NCI-H82 (cell line): ENCODE measurements around the gene SLC7A9.
A peak's percentile ranks its signal among the peaks of the same experiment; 100 is the strongest.
"Not testable (repeated sequence)": the region's sequence is repeated elsewhere in the genome, so short reads cannot be mapped to it uniquely, and the experiment has no call there.

Experiments used
- DNase-seq: peaks from one replicate; lab custom pipeline; 2025; lab: John Stamatoyannopoulos, UW

The SLC7A9 gene

GRCh38 chr19:32881766-32882165 lies 12.2 kb upstream of the SLC7A9 start:
- no peak for DNase-seq

- no peak for DNase-seq
Measured at GRCh38 chr19:32880622-32881021, 11.1 kb upstream of the SLC7A9 start.

- DNase-seq, result no peak
Measured at GRCh38 chr19:32879741-32880140, 10.2 kb upstream of the SLC7A9 start.

- no peak for DNase-seq
Measured at GRCh38 chr19:32878988-32879387, 9.4 kb upstream of the SLC7A9 start.

- no peak for DNase-seq
Measured at GRCh38 chr19:32877977-32878745, 8.6 kb upstream of the SLC7A9 start.

GRCh38 chr19:32877323-32877912 lies 7.9 kb upstream of the SLC7A9 start:
- no peak for DNase-seq

- DNase-seq, result no peak
Measured at GRCh38 chr19:32876919-32877285, 7.3 kb upstream of the SLC7A9 start.

GRCh38 chr19:32876236-32876918 lies 6.8 kb upstream of the SLC7A9 start:
- DNase-seq, result no peak

GRCh38 chr19:32875428-32875827 lies 5.9 kb upstream of the SLC7A9 start:
- peak; percentile 56 for DNase-seq

GRCh38 chr19:32874605-32875004 lies 5.0 kb upstream of the SLC7A9 start:
- DNase-seq, result no peak

GRCh38 chr19:32873247-32873959 lies 3.8 kb upstream of the SLC7A9 start:
- DNase-seq, result no peak

- DNase-seq, result no peak
Measured at GRCh38 chr19:32872391-32872790, 2.8 kb upstream of the SLC7A9 start.

GRCh38 chr19:32870981-32871451 lies 1.4 kb upstream of the SLC7A9 start:
- no peak for DNase-seq

GRCh38 chr19:32869966-32870573 lies 503 bp upstream of the SLC7A9 start:
- DNase-seq, result no peak

GRCh38 chr19:32868206-32868950 lies 1.2 kb downstream of the SLC7A9 start:
- no peak for DNase-seq

- not testable (repeated sequence) for DNase-seq
Measured at GRCh38 chr19:32867436-32867835, 2.1 kb downstream of the SLC7A9 start.

- peak; percentile 38 for DNase-seq
Measured at GRCh38 chr19:32866564-32867265, 2.9 kb downstream of the SLC7A9 start.

GRCh38 chr19:32866061-32866460 lies 3.5 kb downstream of the SLC7A9 start:
- no peak for DNase-seq

- peak; percentile 49 for DNase-seq
Measured at GRCh38 chr19:32865326-32865725, 4.2 kb downstream of the SLC7A9 start.

GRCh38 chr19:32864318-32865007 lies 5.1 kb downstream of the SLC7A9 start:
- DNase-seq, result no peak
